ENCODE data around the gene DDX54.

- TF ChIP-seq CTCF (IDR thresholded peaks at IDR 0.05) (no peak), POLR2A (IDR thresholded peaks at IDR 0.05) (no peak)
Measured at GRCh38 chr12:113191227-113191626, 5.9 kb upstream of the DDX54 start.
